ENCODE data around the gene FUNDC1. TPM values are rescaled to one million over a fixed set of nuclear protein-coding genes. Genes with fewer than 3 reads are reported as not detected.

Gene FUNDC1
- polyA plus RNA-seq, 1 experiment = 21.6 TPM

- TF ChIP-seq CTCF (IDR thresholded peaks at IDR 0.05; ENCODE audit: low read depth, low read length) = no peak
These were observed 39.1 kb downstream of the FUNDC1 start for GRCh38 chrX:44503560-44503959.

GRCh38 chrX:44495091-44495490 is 47.6 kb downstream of the FUNDC1 start:
- ChIA-PET CTCF (no interaction called here), POLR2A (no interaction called here)

More at GRCh38 chrX:44503560-44503959, 39.1 kb downstream of the FUNDC1 start:
- POLR2A ChIA-PET = no interaction called here
- Histone ChIP-seq H3K9me3 (ENCODE audit: control insufficient read depth, insufficient read depth, low read length) (no peaks in the 10 kb centered on the region), H3K4me3 (ENCODE audit: low read depth, low read length) (no peak overlapping the region), H3K27me3 (ENCODE audit: control insufficient read depth, insufficient read depth, low read length) (no peaks in the 10 kb centered on the region), H3K27ac (ENCODE audit: low read depth, low read length) (no peak overlapping the region)
- CTCF ChIA-PET = no interaction called here
- DNase-seq (ENCODE audit: low read depth, low spot score) = no peak

GRCh38 chrX:44494357-44494756 is 48.3 kb downstream of the FUNDC1 start:
- POLR2A ChIA-PET = no interaction called here
- Histone ChIP-seq H3K27me3 (ENCODE audit: control insufficient read depth, insufficient read depth, low read length) (no peaks in the 10 kb centered on the region), H3K27ac (ENCODE audit: low read depth, low read length) (no peak overlapping the region), H3K4me3 (ENCODE audit: low read depth, low read length) (no peak overlapping the region), H3K9me3 (ENCODE audit: control insufficient read depth, insufficient read depth, low read length) (no peaks in the 10 kb centered on the region)
- DNase-seq (ENCODE audit: low read depth, low spot score) = no peak
- CTCF ChIA-PET = no interaction called here
- no peak for TF ChIP-seq CTCF (IDR thresholded peaks at IDR 0.05; ENCODE audit: low read depth, low read length)

More at GRCh38 chrX:44495091-44495490, 47.6 kb downstream of the FUNDC1 start:
- no peak for DNase-seq (ENCODE audit: low read depth, low spot score)
- no peak for TF ChIP-seq CTCF (IDR thresholded peaks at IDR 0.05; ENCODE audit: low read depth, low read length)
- Histone ChIP-seq H3K9me3 (ENCODE audit: control insufficient read depth, insufficient read depth, low read length) (no peaks in the 10 kb centered on the region), H3K27me3 (ENCODE audit: control insufficient read depth, insufficient read depth, low read length) (no peaks in the 10 kb centered on the region), H3K27ac (ENCODE audit: low read depth, low read length) (no peak overlapping the region), H3K4me3 (ENCODE audit: low read depth, low read length) (no peak overlapping the region)

GRCh38 chrX:44489515-44489914 is 53.1 kb downstream of the FUNDC1 start:
- Histone ChIP-seq H3K9me3 (ENCODE audit: control insufficient read depth, insufficient read depth, low read length) (no peaks in the 10 kb centered on the region), H3K27me3 (ENCODE audit: control insufficient read depth, insufficient read depth, low read length) (no peaks in the 10 kb centered on the region), H3K27ac (ENCODE audit: low read depth, low read length) (no peak overlapping the region), H3K4me3 (ENCODE audit: low read depth, low read length) (no peak overlapping the region)
- POLR2A ChIA-PET = no interaction called here
- no peak for DNase-seq (ENCODE audit: low read depth, low spot score)
- no peak for TF ChIP-seq CTCF (IDR thresholded peaks at IDR 0.05; ENCODE audit: low read depth, low read length)
- CTCF ChIA-PET = no interaction called here

GRCh38 chrX:44484607-44485146 is 58.0 kb downstream of the FUNDC1 start:
- no peak overlapping the region for H3K4me3 ChIP-seq (ENCODE audit: low read depth, low read length)
- TF ChIP-seq CTCF (IDR thresholded peaks at IDR 0.05; ENCODE audit: low read depth, low read length) = no peak
- no peaks in the 10 kb centered on the region for H3K9me3 ChIP-seq (ENCODE audit: control insufficient read depth, insufficient read depth, low read length)
- no peak for DNase-seq (ENCODE audit: low read depth, low spot score)
- no peak overlapping the region for H3K27ac ChIP-seq (ENCODE audit: low read depth, low read length)
- CTCF ChIA-PET = no interaction called here
- no peaks in the 10 kb centered on the region for H3K27me3 ChIP-seq (ENCODE audit: control insufficient read depth, insufficient read depth, low read length)
- POLR2A ChIA-PET = no interaction called here
